GM03348 (cell line): ENCODE measurements around the gene CAMK1G.
A peak's percentile ranks its signal among the peaks of the same experiment; 100 is the strongest.

Source experiments
- DNase-seq: peaks from one replicate; pipeline ENCODE4 v3.0.0; 2012; ENCODE audit warnings: low spot score

CAMK1G gene

DNA sequence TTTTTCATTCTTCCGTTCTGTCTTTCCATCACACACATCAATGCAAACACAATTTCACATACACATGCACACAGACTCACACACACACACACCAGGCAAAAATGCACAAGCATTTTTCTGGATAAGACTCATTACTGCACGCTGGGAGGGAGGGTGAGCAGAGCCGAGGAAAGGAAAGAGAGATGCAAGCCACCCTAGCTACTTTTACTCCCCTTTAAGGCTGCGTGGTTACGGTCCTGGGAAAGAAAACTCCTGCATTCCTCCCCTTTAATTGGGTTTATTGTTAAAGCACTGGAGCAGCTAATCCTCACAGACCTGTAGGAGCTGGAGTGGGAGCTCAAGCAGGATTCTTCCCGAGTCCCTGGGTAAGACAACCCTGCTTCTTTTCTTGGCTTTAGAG, at the start of gene CAMK1G:
Gene CAMK1G, plus strand, starts transcription at position 307 of the 400 bp plus-strand sequence. CDS start 11,270 bp downstream, outside the sequence.
- peak; percentile 72 for DNase-seq

DNA sequence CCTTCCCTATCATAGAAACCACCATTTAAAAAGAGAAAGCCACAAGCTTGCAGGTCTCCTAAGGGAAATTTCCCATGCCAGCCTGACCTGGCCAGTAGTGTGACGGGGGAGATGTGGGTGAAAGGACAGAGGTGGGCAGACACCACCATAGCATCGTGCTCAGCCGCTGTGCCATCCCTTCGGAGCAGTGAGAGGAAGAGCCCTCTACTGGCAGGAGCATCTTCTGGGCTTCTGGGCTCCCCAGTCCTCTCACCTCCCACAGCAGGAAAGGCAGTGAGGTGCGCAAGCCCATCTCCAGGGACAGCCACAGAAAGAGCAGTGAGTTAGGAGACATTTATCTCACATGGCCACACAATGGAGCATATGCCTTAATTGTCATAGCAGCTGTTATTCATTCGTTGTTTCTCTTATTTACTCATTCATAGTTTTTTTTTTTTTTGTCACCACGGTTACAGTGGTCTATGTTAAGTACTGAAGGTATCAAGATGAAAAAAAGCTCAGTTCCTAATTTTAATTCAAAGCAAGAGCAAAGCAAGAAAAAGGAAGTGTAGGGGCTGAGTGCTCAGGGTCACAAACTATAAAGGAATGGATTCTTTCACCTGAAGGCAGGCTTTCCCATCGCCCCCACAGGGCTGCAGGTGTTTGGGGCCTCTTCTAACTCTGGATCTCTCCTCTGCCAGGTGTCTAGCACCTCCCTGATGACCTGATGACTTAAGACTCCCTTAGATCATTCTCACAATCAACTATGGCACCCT, 48.8 kb upstream of the CAMK1G start:
- no peak for DNase-seq

DNA sequence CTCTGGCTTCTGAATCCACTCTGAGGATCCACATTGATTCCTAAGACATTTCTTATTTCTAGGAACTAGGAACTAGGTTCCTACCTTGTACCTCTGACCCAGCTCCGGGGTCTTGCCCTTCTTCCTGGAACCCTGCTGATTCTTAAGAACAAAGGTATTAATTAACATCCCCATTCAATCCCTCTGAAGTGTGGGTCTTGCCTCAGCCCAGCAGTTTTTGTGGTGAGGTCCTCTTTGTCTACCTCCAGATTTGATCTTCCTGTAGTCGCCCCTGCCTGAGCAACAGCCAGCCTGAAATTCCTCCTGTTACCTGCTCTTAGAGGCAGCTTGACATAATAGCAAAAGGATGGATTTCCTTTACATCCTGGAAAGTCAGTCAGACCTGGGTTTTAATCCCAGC, 46.7 kb upstream of the CAMK1G start:
- no peak for DNase-seq

DNA sequence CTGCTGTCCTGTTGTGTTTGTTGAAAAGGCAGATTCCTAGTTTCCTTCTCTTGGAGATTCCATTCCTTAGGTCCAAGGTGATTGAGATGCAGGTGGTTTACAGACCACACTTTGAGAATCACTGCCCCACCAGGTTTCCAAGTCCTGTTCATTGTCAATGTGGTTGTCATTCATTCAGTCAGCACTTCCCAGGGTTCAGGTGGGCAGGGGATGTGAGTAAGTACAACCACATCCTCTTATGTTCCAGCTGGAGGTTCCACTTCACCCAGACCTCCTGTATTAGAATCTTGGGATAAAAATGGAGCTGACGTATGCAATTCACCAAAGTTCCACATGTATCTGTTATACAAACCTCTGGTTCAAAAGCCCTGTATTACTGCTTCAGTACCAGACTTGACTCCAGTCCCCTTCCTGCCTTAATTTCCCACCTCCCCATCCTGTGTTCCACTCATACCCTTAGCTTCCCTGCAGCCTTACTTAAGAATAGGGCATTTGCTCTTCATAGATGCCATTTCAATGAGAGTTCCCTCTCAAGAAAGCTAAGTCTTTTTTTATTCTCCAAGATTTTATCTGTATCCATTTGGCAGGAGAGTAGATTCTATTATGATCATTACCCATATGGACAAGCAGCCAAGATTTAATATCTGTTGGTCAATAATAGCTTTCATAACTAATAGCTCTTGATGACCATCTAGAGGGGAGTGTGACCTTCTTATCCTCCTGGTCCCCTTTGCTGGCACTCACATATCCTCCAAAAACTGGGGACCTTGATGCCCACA, 46.0 kb upstream of the CAMK1G start:
- no peak for DNase-seq

DNA sequence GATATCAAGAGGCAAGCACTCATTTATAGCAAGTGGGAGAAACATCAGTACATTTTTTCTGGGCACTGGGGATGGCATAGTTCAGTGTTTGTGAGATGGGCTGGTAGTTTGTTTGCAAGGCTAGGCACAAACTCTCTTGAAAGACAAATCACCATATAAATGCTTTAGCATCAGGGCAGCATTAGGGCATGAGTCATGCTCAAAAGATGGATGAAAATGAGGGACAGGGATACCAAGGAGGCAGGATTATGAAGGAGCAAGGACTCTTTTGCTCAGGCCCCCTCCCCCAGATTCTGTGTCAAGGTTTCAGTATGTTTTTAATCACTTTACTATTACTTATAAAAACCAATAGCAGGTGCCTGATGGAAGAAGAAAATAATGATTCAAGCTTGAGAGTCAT, 43.9 kb upstream of the CAMK1G start:
- DNase-seq: no peak

DNA sequence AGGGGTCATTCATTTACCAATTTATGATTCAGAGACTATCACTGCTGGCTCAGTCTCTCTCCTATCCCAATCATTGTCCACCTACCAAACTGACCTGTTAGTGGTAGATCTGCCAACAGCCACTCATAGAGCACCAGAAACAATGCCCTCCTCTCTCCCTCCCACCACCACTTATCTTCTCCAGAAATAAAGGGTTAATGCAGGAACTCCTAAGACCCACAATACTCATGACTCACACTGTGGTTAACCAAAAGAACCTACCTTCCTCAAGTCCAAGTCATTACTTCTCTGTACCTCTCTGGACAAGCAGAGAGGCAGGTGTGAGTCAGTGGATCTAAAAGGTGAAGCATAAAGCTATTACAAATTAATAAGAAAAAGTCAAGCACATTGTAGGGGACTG, 40.9 kb upstream of the CAMK1G start:
- no peak for DNase-seq

DNA sequence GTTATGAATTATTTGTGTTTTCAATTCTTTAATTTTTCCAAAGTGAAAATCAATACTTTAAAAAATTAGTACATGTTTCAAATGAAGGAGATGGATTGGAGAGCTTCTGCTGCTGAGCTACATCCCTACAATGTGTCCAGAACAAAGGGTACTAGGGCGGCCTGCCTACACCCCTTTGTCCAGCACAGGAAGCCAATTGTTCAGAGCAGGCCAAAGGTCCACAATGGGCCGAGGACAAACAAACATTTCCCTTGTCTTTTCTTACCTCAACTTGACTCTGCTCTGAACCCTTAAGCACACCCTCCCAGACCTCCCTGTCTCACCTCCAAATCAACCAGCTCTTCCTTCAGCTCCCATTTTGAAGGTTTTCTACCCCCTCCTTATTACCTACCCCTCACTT, 39.4 kb upstream of the CAMK1G start:
- no peak for DNase-seq

DNA sequence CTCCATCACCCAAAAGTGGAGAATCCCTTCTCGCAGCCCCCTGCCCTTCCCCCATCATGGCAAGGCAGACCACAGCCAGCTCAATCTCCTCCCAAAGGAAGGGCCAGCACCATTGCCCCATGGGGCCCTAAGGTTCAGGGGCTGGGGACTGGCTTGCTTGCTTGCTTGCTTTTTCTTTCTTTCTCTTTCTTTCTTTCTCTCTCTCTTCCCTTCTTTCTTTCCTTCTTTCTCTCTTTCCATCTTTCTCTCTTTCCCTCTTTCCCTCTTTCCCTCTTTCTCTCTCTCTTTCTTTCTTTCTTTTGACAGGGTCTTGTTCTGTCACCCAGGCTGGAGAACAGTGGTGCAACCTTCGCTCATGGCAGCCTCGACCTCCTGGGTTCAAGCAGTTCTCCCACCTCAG, 38.1 kb upstream of the CAMK1G start:
- no peak for DNase-seq

DNA sequence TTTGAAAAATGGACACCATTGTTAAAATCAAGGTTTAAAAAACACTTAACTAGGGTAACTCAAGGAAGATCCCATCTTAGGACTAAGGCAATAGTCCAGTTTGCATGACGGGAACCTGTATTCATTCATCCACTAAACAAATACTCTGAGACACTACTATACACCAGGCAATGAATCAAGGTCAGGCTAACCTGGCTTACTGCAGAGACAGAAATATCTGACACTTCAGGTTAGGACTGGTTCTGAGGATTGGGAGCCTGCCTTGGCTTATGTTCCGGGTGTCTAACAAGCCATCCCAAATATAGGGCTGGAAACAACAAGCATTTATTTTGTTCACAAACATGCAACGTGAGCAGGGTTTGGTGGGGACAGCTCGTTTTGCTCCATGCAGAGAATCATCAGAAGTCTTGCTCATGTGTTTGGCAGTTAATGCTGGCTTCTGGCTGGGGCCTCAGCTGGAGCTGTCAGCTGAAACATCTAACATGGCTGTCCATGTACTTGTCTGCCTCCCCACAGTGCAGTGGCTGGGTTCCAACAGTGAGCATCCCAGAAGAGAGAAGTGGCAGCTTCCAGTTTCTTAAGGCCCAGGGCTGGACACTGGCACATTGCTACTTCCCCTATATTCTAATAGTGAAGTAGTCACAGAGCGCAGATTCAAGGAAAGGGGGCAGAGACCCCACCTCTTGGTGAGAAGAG, 37.0 kb upstream of the CAMK1G start:
- DNase-seq: no peak

DNA sequence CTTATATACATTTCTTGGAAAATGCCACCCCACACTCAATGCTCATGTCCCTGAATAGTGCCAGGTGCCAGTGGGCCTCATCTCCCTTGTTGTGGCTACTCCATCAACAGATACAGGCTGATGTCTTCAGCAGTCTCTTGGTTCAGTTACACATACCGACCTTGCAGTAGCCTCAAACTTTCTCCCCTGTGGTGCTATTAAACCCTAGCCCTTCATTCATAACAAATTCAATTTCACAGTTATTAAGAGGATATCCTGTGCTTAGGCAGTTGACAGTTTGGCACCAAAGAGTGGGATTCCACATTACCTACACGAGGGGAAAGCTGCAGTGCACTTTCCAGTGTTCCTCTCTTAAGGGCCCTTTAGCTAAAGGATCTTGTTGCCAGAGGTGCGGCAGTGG, 35.9 kb upstream of the CAMK1G start:
- DNase-seq: no peak

DNA sequence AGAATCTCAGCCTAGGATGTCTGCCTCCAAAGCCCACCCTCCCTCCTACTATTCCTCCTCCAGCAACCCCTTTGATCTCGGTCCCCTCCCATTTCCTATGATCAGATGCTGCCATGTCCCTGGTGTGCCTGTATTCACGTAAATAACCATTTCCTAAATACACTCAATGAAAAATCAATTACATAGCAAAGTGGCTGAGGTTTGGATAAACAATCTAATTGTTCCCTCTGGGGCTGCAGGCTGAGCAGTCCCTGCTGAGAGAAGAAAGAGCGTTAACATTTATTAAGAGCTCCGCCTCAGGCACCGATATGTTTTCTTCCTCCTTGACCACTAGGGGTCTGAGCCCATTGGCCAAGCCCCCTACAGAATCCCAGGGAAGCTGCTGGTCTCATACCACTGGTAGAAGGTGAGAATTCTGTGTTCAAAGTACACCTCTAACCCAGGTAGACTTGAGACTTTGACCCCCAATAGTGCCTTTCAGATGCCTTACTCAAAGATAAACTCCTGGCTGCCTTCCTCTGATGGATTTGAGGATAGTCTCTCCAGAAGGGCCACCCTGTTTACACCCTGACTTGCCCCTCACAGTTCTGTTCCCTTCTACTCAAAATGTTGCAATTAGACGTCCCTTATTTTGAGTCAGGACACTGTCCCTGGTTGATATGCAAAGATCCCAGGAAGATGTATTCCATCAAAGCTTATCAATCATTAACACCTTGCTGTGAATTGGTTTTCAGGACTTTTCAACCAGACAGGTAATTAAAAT, 33.9 kb upstream of the CAMK1G start:
- no peak for DNase-seq

DNA sequence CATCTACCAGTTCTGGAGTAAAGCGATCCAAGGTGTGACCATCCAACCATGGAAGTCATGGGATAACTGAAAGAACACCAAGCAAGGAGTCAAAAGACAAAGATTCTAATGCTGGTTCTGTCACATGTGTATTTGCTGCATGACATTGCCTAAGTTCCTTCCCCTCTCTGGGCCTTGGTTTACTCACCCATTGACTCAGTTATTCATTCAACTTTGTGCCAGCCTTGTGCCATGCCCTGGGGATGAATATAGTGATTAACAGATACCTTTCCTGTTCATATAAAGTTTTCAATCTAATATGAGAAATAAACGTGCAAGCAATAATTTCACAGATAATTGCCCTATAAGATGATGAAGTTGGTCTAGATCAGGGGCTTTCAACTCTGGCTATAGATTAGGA, 33.0 kb upstream of the CAMK1G start:
- no peak for DNase-seq

DNA sequence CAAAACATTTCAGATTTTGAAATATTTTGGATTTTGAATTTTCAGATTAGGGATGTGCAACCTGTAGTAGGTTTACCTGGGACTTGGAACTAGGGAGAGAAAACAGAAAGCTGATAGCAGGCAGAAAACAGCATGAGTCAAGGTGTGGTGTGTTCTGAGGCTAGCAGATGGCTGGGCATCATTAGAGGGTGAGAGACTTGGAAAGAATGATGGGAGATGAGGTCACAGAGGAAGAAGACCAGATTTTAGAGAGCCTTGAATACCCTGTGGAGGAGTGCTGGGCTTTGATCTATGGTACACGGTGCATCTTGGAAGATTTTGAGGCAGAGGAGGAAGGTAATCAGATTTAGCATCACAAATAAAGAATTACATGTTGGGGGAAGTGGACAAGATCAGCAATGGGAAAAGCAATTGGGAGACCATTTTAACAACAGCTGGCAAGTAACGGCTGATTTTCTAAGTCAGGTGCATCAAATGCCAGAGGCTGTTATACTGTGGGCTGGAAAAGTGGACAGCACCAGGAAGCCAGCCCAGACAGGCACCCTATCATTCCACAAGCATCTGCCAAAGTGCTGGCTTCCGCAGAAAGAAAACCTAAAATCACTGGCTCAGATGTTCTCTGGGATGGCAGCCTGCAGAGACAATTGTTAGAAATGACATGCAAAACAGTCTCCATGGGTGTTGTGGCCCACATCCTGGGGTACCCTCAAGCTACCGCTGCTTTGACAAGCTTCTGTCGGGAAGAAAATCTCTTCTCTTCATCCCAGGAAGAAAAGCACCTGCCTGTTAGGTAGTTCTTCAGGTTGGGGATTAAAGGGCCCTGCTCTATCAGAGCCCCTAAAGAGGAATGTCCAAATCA, 30.9 kb upstream of the CAMK1G start:
- DNase-seq: no peak

DNA sequence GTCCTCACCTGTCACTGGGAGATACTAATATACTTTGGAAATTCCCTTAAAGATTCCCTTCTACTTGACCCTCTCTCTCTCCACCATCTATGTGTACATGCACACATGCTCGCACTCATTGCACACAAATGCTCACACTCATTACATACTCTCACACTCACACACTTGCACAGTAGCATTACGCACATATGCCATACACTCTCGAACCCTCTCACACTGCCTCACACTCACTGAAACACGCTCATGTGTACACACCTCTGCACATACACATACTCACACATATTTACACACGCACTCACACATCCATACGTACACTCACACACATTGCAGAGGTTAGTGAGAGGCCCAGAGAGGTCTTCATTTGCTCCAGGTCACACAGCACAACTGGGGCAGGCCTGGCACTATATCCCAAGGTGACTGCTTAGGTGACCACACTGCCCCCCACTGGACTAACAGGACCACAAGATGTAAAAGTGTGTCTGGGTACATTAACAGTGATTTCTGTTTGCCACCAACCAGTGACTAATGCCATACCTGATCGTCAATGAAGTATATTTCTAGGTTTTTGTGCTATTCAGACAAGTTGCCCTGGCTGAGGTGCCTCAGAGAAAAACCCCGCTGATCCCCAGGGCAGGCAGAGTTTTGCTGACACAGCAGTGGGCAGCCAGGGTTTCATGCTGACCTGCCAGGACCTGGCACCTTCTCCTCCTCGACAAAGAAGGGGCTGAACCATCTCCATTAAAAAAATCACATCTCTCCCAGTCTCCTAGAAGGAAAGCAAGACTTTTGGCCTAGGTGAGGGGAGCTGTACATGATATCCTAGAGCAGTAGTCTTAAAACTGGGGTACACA, 28.5 kb upstream of the CAMK1G start:
- DNase-seq: no peak

DNA sequence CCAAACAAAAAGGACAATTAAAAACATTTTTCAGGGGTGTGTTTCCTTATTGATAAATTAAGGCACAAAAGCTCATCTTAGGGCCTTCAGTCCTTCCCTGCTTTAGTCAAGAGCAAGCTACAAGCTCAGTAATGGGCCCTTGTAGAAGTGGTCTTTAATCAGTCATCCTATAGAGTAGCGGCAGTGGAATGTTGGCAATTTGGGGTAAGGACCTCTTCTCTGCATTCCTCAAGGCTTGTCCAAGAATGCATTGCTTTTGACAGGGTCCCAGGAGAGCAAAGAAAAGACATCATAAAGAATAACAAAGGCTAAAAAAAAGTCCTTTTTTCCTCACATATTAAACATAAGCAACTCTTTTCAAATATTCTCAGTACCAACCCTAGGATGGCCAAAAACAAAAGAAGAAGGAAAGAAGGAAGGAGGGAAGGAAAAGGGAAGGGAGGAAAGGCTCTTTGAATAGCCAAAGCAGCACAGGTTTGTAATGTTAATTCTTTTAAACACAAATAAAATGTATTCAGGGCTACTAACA, 27.3 kb upstream of the CAMK1G start:
- DNase-seq: no peak

DNA sequence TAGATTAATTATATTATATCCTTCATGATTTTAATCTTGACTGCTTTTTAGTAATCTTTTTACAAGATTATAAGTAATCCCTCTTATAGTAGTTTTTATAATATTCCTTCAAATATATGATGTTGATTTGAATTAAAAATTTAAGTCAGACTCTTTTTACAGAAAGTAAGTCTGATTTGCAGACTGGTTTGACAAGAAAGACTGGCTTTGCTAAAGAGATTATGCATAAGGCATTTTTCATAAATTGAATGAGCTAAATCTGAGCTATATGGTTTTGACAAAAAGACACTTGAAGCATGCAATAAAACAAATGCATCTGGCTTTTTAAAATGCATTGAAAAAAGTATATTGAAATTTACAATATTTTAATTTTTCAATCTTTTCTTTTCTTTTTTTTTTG, 26.3 kb upstream of the CAMK1G start:
- DNase-seq: no peak

DNA sequence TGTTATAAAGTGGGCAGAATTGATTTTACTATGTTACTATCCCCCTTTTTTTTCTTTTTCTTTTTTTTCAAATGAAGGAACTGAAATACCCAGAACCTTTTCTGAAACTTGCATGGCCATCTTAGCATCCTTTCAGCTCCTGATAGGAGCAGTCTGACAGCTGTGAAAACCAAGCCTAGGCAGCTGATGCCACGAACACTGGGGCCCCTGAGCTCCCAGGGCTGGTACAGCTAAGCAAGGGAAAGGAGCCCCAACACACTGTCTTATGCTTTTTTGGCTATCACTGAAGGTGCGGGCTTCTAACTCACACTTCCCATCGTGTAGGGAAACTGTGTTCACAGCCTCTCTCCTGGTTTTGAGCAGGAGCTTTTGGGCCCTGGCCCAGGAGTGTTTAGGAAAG, 23.0 kb upstream of the CAMK1G start:
- no peak for DNase-seq

DNA sequence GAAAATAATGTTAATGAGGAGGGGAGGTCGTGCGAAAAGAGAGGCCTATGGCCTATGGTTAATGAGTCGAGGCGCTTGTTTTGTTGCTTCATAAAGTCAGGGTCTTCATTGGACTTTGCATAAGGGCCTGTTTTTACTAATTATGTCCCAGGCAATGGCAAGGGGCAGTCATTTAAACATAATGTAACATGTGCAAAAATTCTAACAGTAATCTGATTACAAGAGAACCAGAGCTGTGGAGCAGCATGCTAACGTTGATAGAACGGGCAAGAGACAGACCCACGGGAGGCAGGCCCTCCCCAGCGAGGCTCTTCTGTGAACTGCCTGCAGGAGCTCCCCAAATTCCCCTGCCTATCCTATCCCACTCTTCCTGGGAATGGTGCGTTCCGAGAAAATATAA, 22.6 kb upstream of the CAMK1G start:
- no peak for DNase-seq

DNA sequence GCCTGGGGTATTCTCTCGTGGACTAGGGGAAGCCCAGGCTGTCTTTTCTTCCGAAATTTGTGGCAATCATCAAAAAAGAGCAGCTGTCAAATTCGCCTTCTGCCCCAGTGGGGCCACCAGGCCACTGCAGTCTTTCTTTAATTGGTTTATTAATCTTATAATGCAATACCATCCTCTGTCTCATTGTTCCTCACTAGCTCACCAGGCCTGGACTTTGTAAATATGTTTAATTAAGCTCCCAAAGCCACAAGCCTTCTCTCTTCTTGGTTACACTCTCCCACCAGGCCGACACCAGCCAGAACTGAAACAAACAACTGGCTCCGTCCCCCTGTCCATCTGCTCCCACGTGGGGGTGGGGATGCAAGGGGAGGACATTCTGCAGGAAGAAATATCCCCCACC, 22.0 kb upstream of the CAMK1G start:
- no peak for DNase-seq

DNA sequence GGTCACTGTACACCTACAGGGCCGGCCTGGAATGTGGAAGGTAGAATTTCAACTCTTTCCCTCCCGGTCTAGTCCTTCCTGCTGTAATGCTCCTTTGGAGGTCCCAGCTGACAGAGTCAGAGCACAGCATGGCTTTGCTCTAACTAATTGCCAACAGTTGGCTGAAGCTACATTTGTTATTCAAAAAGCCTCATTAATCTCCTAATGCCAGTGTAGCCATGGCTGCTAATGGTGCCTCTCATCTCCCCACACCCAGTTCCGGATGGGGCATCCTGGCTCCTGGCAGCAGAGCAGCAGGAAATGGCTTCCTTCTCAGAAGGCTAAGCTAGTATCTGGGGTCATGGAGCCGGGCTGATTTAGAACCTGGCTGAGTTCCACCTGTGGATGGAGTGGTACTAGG, 18.7 kb upstream of the CAMK1G start:
- DNase-seq: no peak
